ENCODE measurements around the gene LTF.

DNA sequence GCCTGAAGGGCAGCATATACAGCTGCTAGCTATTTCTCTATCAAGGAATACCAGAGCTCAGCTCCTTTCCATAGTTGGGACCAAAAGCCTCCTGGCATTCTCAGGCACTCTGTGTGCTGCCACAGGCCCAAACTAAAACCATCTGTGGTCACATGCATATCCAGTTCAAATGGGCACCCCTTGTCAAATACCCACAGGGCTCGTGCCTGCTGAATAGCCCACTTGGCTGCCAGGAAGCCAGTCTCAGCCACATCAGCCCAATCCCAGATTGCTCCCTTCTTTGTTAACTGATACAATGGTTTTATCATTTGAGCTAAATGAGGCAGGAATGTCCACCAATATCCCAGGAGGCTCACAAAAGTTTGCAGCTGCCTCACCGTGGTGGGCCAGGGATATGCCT is 43.8 kb downstream of the LTF start:
- TF ChIP-seq, protein P1, sequence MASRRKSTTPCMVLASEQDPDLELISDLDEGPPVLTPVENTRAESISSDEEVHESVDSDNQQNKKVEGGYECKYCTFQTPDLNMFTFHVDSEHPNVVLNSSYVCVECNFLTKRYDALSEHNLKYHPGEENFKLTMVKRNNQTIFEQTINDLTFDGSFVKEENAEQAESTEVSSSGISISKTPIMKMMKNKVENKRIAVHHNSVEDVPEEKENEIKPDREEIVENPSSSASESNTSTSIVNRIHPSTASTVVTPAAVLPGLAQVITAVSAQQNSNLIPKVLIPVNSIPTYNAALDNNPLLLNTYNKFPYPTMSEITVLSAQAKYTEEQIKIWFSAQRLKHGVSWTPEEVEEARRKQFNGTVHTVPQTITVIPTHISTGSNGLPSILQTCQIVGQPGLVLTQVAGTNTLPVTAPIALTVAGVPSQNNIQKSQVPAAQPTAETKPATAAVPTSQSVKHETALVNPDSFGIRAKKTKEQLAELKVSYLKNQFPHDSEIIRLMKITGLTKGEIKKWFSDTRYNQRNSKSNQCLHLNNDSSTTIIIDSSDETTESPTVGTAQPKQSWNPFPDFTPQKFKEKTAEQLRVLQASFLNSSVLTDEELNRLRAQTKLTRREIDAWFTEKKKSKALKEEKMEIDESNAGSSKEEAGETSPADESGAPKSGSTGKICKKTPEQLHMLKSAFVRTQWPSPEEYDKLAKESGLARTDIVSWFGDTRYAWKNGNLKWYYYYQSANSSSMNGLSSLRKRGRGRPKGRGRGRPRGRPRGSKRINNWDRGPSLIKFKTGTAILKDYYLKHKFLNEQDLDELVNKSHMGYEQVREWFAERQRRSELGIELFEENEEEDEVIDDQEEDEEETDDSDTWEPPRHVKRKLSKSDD (conservative IDR thresholded peaks at IDR 0.05; ENCODE audit: low read length), result no peak
- TF ChIP-seq CBX8 (IDR thresholded peaks at IDR 0.05; ENCODE audit: borderline replicate concordance, extremely low read depth, low read depth, low read length, poor library complexity, severe bottlenecking), result no peak
- TF ChIP-seq IRF2 (CRISPR knock-in tag; IDR thresholded peaks at IDR 0.05), result no peak
- TF ChIP-seq POLR2AphosphoS2 (IDR thresholded peaks at IDR 0.05; ENCODE audit: low read length), result no peak
- TF ChIP-seq, protein P2, sequence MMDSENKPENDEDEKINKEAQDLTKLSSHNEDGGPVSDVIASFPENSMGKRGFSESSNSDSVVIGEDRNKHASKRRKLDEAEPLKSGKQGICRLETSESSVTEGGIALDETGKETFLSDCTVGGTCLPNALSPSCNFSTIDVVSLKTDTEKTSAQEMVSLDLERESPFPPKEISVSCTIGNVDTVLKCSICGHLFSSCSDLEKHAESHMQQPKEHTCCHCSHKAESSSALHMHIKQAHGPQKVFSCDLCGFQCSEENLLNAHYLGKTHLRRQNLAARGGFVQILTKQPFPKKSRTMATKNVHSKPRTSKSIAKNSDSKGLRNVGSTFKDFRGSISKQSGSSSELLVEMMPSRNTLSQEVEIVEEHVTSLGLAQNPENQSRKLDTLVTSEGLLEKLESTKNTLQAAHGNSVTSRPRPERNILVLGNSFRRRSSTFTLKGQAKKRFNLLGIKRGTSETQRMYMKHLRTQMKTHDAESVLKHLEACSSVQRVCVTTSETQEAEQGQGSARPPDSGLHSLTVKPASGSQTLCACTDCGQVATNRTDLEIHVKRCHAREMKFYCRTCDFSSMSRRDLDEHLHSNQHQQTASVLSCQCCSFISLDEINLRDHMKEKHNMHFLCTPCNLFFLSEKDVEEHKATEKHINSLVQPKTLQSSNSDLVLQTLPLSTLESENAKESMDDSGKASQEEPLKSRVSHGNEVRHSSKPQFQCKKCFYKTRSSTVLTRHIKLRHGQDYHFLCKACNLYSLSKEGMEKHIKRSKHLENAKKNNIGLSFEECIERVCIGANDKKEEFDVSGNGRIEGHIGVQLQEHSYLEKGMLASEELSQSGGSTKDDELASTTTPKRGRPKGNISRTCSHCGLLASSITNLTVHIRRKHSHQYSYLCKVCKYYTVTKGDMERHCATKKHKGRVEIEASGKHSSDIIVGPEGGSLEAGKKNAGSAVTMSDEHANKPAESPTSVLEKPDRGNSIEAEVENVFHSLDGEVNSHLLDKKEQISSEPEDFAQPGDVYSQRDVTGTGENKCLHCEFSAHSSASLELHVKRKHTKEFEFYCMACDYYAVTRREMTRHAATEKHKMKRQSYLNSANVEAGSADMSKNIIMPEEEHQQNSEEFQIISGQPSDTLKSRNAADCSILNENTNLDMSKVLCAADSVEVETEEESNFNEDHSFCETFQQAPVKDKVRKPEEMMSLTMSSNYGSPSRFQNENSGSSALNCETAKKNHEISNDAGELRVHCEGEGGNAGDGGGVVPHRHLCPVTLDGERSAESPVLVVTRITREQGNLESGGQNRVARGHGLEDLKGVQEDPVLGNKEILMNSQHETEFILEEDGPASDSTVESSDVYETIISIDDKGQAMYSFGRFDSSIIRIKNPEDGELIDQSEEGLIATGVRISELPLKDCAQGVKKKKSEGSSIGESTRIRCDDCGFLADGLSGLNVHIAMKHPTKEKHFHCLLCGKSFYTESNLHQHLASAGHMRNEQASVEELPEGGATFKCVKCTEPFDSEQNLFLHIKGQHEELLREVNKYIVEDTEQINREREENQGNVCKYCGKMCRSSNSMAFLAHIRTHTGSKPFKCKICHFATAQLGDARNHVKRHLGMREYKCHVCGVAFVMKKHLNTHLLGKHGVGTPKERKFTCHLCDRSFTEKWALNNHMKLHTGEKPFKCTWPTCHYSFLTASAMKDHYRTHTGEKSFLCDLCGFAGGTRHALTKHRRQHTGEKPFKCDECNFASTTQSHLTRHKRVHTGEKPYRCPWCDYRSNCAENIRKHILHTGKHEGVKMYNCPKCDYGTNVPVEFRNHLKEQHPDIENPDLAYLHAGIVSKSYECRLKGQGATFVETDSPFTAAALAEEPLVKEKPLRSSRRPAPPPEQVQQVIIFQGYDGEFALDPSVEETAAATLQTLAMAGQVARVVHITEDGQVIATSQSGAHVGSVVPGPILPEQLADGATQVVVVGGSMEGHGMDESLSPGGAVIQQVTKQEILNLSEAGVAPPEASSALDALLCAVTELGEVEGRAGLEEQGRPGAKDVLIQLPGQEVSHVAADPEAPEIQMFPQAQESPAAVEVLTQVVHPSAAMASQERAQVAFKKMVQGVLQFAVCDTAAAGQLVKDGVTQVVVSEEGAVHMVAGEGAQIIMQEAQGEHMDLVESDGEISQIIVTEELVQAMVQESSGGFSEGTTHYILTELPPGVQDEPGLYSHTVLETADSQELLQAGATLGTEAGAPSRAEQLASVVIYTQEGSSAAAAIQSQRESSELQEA (IDR thresholded peaks at IDR 0.05; ENCODE audit: low read depth), result no peak
- no peak for TF ChIP-seq ZFX (CRISPR knock-in tag; IDR thresholded peaks at IDR 0.05)
- no peak for TF ChIP-seq CHD2 (IDR thresholded peaks at IDR 0.05; ENCODE audit: low read depth, low read length)
- no peak for TF ChIP-seq SMAD4 (CRISPR knock-in tag; conservative IDR thresholded peaks at IDR 0.05)
- TF ChIP-seq, protein P3, sequence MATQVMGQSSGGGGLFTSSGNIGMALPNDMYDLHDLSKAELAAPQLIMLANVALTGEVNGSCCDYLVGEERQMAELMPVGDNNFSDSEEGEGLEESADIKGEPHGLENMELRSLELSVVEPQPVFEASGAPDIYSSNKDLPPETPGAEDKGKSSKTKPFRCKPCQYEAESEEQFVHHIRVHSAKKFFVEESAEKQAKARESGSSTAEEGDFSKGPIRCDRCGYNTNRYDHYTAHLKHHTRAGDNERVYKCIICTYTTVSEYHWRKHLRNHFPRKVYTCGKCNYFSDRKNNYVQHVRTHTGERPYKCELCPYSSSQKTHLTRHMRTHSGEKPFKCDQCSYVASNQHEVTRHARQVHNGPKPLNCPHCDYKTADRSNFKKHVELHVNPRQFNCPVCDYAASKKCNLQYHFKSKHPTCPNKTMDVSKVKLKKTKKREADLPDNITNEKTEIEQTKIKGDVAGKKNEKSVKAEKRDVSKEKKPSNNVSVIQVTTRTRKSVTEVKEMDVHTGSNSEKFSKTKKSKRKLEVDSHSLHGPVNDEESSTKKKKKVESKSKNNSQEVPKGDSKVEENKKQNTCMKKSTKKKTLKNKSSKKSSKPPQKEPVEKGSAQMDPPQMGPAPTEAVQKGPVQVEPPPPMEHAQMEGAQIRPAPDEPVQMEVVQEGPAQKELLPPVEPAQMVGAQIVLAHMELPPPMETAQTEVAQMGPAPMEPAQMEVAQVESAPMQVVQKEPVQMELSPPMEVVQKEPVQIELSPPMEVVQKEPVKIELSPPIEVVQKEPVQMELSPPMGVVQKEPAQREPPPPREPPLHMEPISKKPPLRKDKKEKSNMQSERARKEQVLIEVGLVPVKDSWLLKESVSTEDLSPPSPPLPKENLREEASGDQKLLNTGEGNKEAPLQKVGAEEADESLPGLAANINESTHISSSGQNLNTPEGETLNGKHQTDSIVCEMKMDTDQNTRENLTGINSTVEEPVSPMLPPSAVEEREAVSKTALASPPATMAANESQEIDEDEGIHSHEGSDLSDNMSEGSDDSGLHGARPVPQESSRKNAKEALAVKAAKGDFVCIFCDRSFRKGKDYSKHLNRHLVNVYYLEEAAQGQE (IDR thresholded peaks at IDR 0.05; ENCODE audit: borderline replicate concordance), result no peak
- TF ChIP-seq, protein P3 (CRISPR knock-in tag; IDR thresholded peaks at IDR 0.05; ENCODE audit: low read depth), result no peak
- TF ChIP-seq NFE2L1 (tag; IDR thresholded peaks at IDR 0.05; ENCODE audit: borderline replicate concordance, low read depth), result no peak
- no peak for TF ChIP-seq EP300 (IDR thresholded peaks at IDR 0.05; ENCODE audit: low read length)
- no peak for TF ChIP-seq SP1 (CRISPR knock-in tag; IDR thresholded peaks at IDR 0.05)

Measured in K562 (cell line).